ENCODE results near the gene TNS3.

DNA sequence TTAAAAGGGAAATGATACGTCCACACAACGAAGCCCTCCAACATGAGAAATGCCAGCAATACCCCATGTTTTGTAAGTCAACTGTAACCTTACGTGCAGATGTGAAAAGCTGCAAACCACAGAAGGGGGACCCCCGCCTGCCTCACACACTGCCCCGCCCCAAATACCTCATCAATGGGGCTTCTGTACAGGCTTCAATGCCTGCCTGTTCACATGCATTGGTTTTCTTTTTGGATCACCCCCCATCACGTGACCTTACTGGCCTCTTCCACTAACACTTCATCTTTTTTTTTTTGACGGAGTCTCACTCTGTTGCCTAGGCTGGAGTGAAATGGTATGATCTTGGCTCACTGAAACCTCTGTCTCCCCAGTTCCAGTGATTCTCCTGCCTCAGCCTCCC, 224.0 kb downstream of the TNS3 start:
- TF ChIP-seq, protein P1, sequence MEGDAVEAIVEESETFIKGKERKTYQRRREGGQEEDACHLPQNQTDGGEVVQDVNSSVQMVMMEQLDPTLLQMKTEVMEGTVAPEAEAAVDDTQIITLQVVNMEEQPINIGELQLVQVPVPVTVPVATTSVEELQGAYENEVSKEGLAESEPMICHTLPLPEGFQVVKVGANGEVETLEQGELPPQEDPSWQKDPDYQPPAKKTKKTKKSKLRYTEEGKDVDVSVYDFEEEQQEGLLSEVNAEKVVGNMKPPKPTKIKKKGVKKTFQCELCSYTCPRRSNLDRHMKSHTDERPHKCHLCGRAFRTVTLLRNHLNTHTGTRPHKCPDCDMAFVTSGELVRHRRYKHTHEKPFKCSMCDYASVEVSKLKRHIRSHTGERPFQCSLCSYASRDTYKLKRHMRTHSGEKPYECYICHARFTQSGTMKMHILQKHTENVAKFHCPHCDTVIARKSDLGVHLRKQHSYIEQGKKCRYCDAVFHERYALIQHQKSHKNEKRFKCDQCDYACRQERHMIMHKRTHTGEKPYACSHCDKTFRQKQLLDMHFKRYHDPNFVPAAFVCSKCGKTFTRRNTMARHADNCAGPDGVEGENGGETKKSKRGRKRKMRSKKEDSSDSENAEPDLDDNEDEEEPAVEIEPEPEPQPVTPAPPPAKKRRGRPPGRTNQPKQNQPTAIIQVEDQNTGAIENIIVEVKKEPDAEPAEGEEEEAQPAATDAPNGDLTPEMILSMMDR (IDR thresholded peaks at IDR 0.05), result no peak
- TF ChIP-seq EZH2 (IDR thresholded peaks at IDR 0.05; ENCODE audit: borderline replicate concordance, insufficient read depth, low read depth, low read length, poor library complexity, severe bottlenecking), result no peak

Measured in B cell (primary cell).